ENCODE results near the gene C1orf94. TPM values are rescaled to one million over a fixed set of nuclear protein-coding genes. Genes with fewer than 3 reads are reported as not detected.

C1orf94 gene
- total and polyA plus RNA-seq, 4 donors, result not detected

- Histone ChIP-seq H3K9me3 (ENCODE audit: control insufficient read depth in 4 of 4, insufficient read depth in 3 of 4, low read length in 3 of 4) (no peaks in the 10 kb centered on the region), H3K4me1 (ENCODE audit: control insufficient read depth in 5 of 5, insufficient read depth in 5 of 5, low read length in 5 of 5) (no peaks in the 10 kb centered on the region), H3K9ac (ENCODE audit: insufficient read depth in 1 of 2, low read length in 2 of 2) (no peak overlapping the region), H3K4me3 (no peak overlapping the region), H3K27me3 (ENCODE audit: control insufficient read depth in 3 of 3, insufficient read depth in 3 of 3, low read length in 2 of 3) (peaks cover 0 to 25% (median 7%) of the 10 kb centered on the region in 3 donors), H3K36me3 (ENCODE audit: control insufficient read depth in 4 of 4, insufficient read depth in 4 of 4, low read length in 4 of 4) (no peaks in the 10 kb centered on the region), H3K27ac (ENCODE audit: low read depth in 1 of 2, low read length in 1 of 2) (no peak overlapping the region)
- no peak for TF ChIP-seq CTCF (IDR thresholded peaks at IDR 0.05; ENCODE audit: control extremely low read depth, extremely low read depth)
- 74 to 76% methylated on average over 2 of the region's 2 CpGs for WGBS, 2 donors
- ATAC-seq (ENCODE audit: insufficient read depth, low FRiP score) (no peak), DNase-seq (no peak)
Measured at GRCh38 chr1:34155860-34156259, 20.8 kb upstream of the C1orf94 start.

- WGBS, 2 donors, result 62 to 63% methylated on average over 3 of the region's 3 CpGs
Measured at GRCh38 chr1:34156739-34157138, 20.0 kb upstream of the C1orf94 start.

GRCh38 chr1:34162852-34163766 lies 13.6 kb upstream of the C1orf94 start:
- Histone ChIP-seq H3K9me3 (ENCODE audit: control insufficient read depth in 4 of 4, insufficient read depth in 3 of 4, low read length in 3 of 4) (no peaks in the 10 kb centered on the region), H3K4me1 (ENCODE audit: control insufficient read depth in 5 of 5, insufficient read depth in 5 of 5, low read length in 5 of 5) (peaks cover 0 to 11% (median 0%) of the 10 kb centered on the region in 5 donors), H3K36me3 (ENCODE audit: control insufficient read depth in 4 of 4, insufficient read depth in 4 of 4, low read length in 4 of 4) (no peaks in the 10 kb centered on the region), H3K4me3 (no peak overlapping the region), H3K27ac (ENCODE audit: low read depth in 1 of 2, low read length in 1 of 2) (no peak overlapping the region), H3K27me3 (ENCODE audit: control insufficient read depth in 3 of 3, insufficient read depth in 3 of 3, low read length in 2 of 3) (peaks cover 4 to 88% (median 59%) of the 10 kb centered on the region in 3 donors), H3K9ac (ENCODE audit: insufficient read depth in 1 of 2, low read length in 2 of 2) (no peak overlapping the region)
- 1 to 2% methylated on average over 45 to 46 of the region's 46 CpGs for WGBS, 2 donors
- TF ChIP-seq CTCF (IDR thresholded peaks at IDR 0.05; ENCODE audit: control extremely low read depth, extremely low read depth), result no peak
- DNase-seq (peak; percentile 25 to 41 (median 39)), ATAC-seq (ENCODE audit: insufficient read depth, low FRiP score) (peak; percentile 90)

More at GRCh38 chr1:34156739-34157138, 20.0 kb upstream of the C1orf94 start:
- Histone ChIP-seq H3K36me3 (ENCODE audit: control insufficient read depth in 4 of 4, insufficient read depth in 4 of 4, low read length in 4 of 4) (no peaks in the 10 kb centered on the region), H3K4me1 (ENCODE audit: control insufficient read depth in 5 of 5, insufficient read depth in 5 of 5, low read length in 5 of 5) (no peaks in the 10 kb centered on the region), H3K27me3 (ENCODE audit: control insufficient read depth in 3 of 3, insufficient read depth in 3 of 3, low read length in 2 of 3) (peaks cover 0 to 34% (median 16%) of the 10 kb centered on the region in 3 donors), H3K9me3 (ENCODE audit: control insufficient read depth in 4 of 4, insufficient read depth in 3 of 4, low read length in 3 of 4) (no peaks in the 10 kb centered on the region), H3K4me3 (no peak overlapping the region), H3K9ac (ENCODE audit: insufficient read depth in 1 of 2, low read length in 2 of 2) (no peak overlapping the region), H3K27ac (ENCODE audit: low read depth in 1 of 2, low read length in 1 of 2) (no peak overlapping the region)
- DNase-seq, result no peak
- no peak for TF ChIP-seq CTCF (IDR thresholded peaks at IDR 0.05; ENCODE audit: control extremely low read depth, extremely low read depth)
- ATAC-seq (ENCODE audit: insufficient read depth, low FRiP score), result no peak

Measured in lung (tissue), 12 donors.